Stimulated activated CD8-positive, alpha-beta memory T cell treated with anti-CD3 and anti-CD28 coated beads, Interleukin-7, amount 100 ng/mL, for 24 hours (primary cell): ENCODE measurements around the gene UGGT1.

Experiments
- DNase-seq: peaks from one replicate; pipeline ENCODE4 v3.0.0-alpha.2; 2020; ENCODE audit warnings: low read depth

UGGT1 gene

DNA sequence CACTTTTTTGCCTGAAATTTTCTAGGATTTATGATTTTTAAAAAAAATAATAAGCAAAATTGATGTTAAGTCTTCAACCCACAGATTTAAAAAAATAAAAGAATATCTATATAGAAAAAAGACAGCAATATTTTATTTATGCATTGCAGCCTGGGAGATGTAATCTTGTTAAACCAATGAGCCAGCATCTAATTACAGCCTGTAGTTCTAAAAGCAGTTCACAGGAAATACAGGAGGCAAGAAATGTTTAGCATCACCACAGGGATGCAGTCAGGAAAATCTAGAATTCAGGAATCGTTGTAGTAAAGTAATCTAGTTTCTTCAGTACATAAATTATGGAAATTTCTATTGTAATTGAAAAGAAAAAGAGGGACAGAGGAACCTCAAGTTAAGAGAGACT, 17.2 kb downstream of the UGGT1 start:
- DNase-seq = no peak

DNA sequence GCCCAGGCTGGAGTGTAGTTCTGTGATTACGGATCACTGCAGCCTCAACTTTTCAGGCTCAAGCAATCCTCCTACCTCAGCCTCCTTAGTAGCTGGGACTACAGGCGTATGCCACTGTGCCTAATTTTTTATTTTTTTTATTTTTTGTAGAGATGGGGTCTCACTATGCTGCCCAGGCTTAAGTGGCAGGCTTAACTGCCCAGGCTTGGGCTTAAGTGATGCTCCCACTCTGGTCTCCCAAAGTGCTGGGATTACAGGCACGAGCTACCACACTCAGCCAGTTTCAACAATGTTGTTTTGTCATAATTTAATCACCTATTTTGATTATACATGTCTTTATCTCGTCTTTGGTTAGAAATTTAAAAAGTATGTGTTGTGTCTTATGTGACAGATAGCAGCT, 18.2 kb downstream of the UGGT1 start:
- no peak for DNase-seq

DNA sequence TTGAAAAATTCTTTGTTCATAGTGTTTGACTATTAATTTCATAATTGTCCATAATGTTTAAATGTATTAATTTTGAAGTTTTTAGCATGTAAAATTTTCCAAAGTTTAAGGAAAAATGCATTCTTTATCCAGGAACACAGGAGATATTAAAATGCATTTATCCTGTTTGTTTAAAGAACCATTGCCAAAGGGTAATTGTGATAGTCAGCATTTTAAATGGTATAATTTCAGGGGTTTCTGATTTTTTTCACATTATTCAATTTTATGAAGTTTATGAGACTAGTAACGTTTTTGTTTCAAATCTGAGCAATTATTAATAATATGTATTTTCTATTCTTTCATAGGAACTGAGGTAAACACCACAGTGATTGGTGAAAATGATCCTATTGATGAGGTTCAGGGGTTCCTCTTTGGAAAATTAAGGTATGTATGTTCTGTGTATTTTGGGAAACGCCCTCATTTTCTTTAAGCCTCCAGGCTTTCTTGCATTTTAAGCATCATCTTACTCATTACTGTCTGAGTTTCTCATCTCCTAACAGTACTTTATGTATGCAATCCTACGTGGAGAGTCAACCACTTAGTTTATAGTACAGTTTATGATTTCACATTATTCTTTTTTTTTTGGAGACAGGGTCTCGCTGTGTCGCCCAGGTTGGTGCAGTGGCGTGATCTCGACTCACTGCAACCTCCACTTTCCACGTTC, 25.1 kb downstream of the UGGT1 start:
- DNase-seq = no peak

DNA sequence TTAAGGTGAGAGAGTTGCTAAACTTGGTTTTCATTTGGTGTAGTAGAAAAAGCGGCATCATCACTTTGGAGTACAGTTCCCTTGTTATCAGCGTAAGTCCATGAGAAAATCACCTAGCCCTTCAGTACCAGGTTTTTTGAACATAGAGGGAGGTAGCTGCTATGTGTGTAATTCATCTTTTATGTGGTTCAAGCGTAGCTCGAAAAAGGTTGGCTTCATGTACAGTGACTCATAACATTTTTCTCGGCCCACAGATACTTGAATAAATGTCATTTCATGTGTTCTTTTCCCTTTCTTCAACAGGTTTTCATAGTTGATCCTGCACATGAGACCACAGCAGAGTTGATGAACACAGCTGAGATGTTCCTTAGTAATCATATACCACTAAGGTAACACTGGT, 43.6 kb downstream of the UGGT1 start:
- DNase-seq = no peak

DNA sequence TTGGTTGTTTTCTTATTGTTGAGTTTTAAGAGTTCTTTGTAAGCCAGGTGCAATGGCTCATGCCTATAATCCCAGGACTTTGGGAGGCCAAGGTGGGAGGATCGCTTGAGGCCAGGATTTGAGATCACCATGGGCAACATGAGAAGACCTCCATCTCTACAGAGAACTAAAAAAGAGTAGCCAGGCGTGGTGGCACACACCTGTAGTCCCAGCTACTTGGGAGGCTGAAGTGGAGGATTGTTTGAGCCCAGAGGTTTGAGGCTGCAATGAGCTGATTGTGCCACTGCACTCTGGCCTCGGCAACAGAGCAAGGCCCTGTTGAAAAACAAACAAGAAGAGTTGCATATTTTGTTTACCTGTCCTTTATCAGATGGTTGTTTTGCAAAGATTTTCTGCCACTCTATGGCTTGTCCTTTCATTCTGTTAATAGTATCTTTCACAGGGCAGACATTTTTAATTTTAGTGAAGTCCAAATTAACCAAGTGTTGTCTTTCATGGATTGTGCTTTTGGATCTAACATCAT, 46.2 kb downstream of the UGGT1 start:
- DNase-seq = no peak

DNA sequence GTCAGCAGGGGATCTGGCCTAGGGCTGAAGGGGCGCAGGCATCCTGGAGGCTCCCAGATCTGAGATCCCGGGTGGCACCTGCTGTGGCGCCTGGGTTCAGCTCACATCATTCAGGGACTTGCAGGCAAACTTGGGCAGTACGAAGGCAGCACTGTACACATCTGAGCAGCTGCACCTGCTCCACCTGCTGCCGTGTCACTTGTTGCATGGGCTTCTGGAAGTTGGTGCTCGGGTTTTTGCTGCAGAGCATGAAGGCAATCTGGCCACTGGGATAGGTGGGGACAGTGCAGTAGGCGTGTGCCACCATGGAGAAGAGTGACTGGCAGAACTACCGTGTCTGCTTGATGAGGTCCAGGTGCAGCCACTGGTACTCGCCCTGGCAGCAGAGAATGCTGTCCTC, 48.6 kb downstream of the UGGT1 start:
- DNase-seq = no peak

DNA sequence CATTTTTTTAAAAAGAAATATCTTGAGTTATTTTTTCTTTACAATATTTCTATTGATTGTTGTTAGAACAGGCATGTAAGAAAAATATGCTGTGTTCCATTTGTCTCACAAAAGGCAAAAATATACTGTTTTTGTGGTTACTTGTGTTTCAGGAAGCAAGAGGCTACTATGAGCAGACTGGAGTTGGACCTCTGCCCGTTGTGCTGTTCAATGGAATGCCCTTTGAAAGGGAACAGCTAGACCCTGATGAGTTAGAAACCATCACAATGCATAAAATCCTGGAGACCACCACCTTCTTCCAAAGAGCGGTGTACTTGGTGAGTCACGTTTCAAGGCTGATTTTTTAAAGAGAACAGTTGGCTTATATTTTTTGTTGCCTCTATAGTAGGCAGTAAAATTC, 54.7 kb downstream of the UGGT1 start:
- no peak for DNase-seq

DNA sequence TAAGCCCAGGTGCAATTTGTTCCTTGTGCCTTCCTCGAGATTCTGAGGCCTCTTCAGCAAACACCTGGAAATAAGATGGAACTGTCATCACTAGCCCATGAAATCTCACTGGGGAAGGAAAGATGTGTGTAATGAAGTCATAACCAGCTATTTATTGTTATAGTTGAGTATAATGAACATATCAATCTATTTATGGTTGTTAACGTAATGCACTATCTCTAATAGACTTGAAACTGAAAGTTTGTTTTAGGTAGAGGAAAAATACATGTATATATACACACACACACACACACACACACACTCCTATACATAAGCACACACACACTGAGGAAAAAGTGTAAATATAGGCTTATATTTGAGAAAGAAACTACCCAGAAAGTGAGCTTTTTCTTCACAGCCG, 62.8 kb downstream of the UGGT1 start:
- DNase-seq = no peak

DNA sequence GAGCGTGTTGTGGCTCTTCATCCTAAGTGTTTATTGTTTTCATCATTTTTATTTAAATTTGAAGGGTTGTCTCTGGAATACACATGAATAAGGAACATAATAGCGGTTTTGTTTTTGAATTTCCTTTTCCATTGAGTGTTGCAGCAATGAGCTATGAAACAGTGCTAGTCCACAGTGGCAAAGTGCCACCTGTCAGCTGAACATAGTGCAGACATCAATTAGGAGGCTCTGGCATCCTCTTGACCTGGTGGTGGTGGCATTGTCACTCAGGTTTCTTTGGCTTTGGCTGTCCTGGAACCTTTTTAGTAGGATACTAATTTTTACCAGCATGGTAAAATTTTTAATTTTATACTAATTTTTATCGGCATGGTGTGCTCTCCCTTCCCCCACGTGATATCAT, 63.2 kb downstream of the UGGT1 start:
- no peak for DNase-seq

DNA sequence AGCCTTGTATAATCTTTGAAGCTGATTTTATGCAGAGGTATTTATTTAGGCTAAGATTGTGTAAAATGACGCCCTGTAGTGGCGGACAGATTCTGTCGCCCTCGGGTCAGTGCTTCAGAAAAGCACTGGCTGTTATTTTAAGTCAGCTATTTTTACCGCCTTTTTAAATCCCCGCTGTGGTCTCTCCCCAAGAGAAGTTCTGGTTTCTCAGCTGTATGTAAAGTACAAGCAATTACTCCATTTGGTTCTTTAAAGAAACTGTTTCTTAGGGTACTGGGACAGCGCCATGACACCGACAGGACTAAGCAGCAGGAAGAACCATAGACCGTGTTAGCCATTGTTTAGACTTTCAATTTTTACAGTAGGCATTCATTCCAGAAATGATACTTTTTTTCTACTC, 65.0 kb downstream of the UGGT1 start:
- DNase-seq = no peak

DNA sequence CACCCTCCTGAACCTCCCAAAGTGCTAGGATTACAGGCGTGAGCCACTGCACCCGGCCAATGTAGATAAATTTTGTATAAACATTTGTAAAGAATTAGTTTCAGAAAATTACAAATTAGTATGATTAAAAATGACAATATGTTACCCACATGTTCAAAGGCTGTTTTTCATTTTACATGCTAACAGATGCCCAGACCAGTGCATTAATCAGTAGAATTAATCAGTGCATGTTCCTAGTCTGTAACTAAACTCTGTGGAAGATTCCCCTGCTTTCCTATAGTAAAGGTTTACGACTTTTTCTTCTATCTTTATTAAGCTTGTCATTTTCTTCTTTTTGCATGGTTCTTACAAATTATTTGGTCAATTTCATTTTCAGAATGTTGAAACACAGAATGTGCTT, 65.8 kb downstream of the UGGT1 start:
- DNase-seq = no peak

DNA sequence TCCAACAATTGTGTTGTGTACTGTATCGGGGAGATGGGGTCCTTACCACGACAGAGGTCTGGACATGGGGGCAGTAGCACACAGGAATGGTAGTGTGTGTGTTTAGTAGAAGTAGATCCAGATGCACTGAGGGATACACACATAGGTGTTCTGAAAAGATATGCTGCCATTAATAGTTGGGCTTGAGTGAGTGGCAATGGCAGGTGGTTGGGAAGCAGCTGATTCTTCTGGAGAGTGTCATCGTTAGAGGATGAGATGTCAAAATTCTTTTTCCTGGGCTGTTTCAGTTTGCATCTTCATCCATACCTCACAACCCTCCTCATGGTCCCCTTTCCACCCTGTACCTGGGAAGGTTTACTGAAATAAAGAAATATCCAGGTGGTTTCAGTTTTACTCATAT, 66.6 kb downstream of the UGGT1 start:
- no peak for DNase-seq

DNA sequence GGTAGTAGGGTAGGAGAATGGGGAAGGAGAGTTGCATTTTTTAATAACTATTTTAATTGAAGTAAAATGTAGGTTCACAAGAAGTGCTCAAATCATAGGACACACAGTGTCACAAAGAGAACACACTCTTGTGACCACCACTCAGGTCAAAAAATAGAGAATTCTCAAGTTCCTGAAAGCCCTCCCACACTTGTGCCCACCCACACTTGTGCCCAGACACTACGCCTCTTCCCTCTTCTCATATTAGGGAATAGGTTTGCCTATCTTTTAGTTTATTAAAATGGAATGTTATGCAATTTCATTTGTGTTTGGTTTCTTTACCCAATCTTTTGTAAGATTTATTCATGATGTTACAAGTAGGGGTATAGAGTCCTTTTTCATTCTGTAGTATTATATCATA, 67.2 kb downstream of the UGGT1 start:
- no peak for DNase-seq

DNA sequence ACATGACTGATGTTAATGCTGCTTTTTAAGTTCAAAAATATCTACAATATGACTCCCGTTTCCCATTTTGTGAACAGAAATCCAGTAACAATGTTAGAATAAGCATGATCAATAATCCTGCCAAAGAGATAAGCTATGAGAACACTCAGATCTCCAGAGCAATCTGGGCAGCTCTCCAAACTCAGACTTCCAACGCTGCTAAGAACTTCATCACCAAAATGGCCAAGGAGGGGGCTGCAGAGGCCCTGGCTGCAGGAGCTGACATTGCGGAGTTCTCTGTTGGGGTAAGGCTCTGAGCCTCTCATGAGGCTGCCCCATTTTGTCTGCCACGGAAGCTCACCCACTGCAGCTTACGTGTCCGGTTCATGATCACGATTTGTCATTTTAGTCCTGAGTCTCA, 68.4 kb downstream of the UGGT1 start:
- DNase-seq = no peak

DNA sequence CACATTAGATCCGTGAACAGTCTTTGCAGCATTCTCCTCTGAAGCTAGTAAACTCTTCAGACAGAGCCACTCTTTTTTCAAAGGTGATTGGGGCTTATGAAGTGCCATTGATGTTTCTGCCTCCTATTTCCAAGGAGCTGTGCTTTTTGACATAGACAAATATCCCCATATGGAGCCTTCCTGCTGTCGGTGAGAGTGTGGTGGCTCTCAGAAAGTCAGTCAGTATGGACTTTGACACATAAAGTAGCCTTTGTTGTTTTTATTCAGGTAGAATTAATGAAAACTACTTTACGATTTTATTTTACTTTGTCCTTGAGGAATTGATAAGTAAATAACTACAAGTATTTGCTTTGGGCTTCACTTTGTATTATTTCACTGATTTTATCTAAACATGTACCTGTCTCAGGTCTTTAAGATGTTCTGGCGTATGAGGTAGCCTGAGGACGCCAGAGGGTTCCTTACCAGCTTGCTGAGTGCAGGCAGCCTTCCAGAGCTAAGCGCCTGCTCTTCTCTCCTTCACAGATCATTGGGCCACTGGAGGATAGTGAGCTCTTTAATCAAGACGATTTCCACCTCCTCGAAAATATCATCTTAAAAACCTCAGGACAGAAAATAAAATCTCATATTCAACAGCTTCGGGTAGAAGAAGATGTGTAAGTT, 69.7 kb downstream of the UGGT1 start:
- DNase-seq = no peak

DNA sequence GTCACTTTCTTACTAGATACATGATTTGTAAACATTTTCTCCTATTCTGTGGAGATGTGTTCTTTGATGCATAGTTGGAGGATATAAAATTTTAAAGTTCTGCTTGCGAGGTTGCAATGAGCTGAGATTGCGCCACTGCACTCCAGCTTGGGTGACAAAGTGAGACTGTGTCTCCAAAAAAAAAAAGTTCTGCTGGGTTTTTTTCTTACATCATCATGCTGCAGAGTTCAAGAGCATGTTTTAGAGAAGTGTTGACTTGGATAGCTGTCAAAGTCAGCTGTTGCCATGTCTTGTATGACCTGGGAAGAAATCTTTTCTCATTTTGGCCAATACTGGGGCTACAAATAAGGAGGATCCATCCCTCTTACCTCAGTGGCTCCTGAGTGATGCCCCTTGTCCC, 71.3 kb downstream of the UGGT1 start:
- no peak for DNase-seq

DNA sequence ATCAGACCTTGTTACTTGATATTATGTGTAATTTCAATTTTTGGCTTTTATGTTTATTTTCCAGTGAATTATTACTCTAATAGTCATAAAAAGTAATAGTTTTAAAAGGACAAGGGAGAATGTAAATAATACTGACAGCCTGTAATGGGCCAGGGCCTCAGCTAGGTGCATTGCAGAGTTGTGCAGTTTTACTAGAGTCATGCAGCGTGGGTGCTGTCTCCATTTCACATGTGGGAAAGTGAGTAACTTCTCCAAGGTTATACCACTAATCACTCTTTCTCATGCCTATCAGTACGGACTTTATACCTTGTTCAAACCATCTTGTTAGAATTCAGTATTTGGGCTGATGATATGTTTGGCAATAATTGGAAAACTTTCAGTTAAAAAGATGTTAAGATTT, 73.3 kb downstream of the UGGT1 start:
- DNase-seq = no peak

DNA sequence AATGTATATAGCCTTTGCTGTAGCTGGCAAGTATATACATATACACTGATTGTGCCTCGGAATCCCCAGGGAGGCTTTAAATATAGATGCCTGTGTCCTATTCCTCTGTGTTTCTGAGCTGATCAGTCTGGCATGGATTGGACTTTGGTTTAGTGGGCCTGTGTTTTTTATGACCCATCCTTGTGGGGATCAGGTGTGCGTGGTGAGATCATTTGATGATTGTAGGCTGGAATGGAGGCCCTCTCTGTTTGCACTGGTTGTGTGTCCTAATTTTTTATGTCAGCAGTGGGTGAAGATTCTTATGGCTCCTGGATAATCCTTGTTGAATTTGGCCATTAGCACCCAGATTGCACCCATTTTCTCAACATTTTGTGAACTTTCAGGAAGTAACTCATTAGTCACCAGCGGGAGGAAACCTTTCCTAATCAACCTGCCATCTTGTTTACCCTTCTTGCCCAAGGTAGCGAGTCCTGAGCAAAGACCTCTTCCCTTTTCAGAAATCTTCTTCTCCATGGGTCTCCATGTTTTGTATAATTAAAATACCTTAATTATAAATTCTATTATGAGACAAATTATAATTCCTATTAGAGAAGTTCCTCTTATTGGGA, 75.8 kb downstream of the UGGT1 start:
- DNase-seq = no peak

DNA sequence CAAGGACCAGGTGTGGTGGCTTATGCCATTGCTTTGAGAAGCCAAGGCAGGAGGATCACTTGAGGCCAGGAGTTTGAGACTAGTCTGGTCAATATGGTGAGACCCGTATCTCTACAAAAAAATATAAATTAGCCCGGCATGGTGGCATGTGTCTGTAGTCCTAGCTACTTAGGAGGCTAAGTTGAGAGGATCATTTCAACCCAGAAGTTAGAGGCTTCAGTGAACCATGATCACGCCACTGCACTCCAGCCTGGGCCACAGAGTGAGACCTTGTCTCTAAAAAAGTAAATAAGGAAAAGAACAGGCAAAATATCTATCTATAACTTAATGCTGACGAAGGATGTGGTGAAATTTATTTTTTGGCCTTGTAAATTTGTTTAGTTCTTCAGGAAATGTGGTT, 78.1 kb downstream of the UGGT1 start:
- no peak for DNase-seq

DNA sequence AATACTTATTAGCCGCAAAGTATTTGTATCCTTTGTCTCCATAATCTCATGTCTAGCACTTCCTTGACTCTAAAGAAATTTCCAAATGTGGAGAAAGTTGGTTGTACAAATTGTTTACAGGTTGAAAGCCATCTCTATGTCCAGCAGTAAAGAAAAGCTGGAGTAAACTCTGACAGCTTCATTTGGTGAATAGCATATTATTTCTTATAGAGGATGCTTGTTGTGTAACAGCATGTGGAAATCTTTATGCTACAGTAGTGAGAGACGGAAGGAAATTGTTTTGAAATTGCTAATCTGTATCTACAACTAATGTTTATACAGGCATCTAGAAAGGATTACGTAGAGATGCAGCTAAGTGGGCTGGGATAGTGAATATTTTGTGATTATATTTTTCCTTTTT, 78.5 kb downstream of the UGGT1 start:
- DNase-seq = no peak

DNA sequence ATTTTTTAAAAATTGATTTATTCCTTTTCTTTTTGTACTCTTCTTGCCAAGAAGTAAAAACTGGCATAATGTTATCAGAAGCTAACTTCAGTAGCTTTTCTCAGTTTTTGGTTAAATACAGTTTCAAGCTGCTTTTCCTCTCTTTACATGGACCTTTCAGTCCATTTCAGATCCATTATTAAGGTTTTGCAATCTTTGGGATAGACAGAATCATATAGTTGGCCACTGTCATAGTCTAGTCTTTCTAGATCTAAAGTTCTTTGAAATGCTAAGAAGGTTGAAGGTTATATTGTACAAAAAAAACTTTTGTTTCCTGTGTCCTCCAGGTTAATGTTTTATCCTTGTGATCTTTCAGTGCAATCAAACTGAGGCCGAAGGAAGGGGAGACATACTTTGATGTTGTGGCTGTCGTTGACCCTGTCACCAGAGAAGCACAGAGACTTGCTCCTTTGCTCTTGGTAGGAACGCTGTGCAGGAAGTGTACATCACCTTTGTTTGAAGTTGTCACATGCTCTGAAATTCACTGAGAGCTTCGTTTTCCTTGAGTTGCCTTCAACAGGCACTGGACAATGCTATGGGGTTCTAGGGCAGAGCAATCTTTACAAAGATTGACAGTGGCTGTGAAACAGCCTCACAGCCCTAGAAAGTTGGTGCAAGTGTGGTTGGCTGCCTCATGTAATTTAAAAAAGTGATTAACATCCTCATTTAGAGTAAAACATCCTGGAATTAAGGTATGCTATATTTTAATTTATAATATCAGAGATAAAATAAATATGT, 79.1 kb downstream of the UGGT1 start:
- DNase-seq = no peak

DNA sequence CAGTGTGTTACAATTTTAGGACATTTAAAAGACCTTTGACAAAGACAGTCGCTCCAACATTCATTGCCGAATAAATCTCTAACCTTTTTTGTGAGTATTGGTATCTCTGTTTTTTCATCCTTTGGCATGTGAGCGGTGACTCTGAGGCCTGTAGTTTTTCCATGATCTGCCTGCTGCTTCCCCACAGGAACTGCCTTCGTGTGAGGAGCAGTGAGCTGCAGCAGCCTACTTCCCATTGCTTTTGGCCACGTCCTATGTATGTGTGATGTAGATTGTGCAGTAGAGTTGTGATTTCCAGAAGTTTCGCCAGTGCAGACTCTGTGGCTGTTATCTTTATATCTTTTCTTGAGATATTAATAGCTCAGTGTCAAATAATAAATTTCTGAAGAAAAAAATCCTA, 79.8 kb downstream of the UGGT1 start:
- DNase-seq = no peak

DNA sequence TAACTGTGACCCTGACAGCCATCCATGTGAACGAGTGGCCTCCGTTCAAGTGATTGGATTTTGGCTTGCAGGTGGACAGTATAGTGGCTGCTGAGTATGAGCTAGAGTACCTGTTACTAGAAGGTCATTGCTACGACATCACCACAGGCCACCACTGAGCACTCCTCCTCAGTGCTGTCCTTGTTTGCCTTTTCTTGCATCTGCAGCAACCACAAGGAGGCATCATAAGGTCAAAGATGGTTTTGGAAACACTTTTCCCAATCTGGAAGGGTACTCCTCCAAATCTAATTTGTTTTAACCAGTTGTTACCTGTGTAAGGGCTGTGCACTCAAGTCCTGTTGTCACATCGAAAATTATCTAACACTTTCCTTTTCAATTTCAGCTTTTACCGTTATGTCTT, 81.2 kb downstream of the UGGT1 start:
- DNase-seq = no peak
